Measurements from ENCODE around the gene LPCAT3. TPM values are rescaled to one million over a fixed set of nuclear protein-coding genes. Genes with fewer than 3 reads are reported as not detected.

LPCAT3 gene
- total RNA-seq, 1 experiment from 2014 or later, result 16.3 TPM

DNA sequence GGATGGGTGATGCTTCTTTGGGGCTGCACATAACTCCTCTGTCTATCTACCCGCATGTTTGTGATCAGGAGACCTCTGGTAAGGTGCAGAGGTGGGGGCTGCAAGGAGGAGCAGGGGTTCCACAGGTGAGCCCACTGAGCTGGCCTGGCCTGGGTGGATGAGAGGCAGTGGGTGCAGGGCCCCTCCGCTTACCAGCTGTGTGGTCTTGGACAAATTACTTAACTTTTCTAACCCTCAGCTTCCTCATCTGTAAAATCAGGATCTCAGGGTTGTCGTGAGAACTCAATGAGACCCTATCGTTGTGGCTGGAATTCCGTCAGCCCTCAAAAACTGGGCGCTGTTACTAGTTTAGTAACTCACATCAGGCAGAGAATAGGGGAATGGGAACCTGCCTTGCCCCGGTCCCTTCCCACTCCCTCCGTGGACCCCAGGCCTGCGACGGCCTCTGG is 59.6 kb downstream of the LPCAT3 start:
- no peak overlapping the region for H3K9ac ChIP-seq (ENCODE audit: low read length)
- H3K27me3 ChIP-seq (ENCODE audit: low read length), result no peaks in the 10 kb centered on the region
- ChIA-PET CTCF (no interaction called here), POLR2A (ENCODE audit: unreplicated experiment) (no interaction called here)
- H3K4me3 ChIP-seq (ENCODE audit: low read length), result no peak overlapping the region
- no peaks in the 10 kb centered on the region for H3F3A ChIP-seq (ENCODE audit: low read length, unreplicated experiment)
- H3K4me1 ChIP-seq (ENCODE audit: insufficient read depth, low read length), result peaks cover 14% of the 10 kb centered on the region
- H3K9me2 ChIP-seq (replicated peaks; ENCODE audit: low read length), result no peaks in the 10 kb centered on the region
- H3K79me2 ChIP-seq (ENCODE audit: low read length), result no peaks in the 10 kb centered on the region
- DNase-seq (no peak), ATAC-seq (no peak)
- intact Hi-C loops (cut with micrococcal nuclease), result no loop called here
- no peak overlapping the region for H2AFZ ChIP-seq (ENCODE audit: low read length)
- no peak overlapping the region for H3K4me2 ChIP-seq (ENCODE audit: low read length)
- no peaks in the 10 kb centered on the region for H4K20me1 ChIP-seq (ENCODE audit: low read length)
- no TSS peak for BruUV-seq (replicated peaks)
- H3K36me3 ChIP-seq (ENCODE audit: low read depth, low read length), result no peaks in the 10 kb centered on the region
- TF ChIP-seq EZH2phosphoT487 (IDR thresholded peaks at IDR 0.05; ENCODE audit: borderline replicate concordance, low read length), result no peak
- TF ChIP-seq EZH2 (IDR thresholded peaks at IDR 0.05; ENCODE audit: low read length, unreplicated experiment), result no peak
- TF ChIP-seq, protein P1, sequence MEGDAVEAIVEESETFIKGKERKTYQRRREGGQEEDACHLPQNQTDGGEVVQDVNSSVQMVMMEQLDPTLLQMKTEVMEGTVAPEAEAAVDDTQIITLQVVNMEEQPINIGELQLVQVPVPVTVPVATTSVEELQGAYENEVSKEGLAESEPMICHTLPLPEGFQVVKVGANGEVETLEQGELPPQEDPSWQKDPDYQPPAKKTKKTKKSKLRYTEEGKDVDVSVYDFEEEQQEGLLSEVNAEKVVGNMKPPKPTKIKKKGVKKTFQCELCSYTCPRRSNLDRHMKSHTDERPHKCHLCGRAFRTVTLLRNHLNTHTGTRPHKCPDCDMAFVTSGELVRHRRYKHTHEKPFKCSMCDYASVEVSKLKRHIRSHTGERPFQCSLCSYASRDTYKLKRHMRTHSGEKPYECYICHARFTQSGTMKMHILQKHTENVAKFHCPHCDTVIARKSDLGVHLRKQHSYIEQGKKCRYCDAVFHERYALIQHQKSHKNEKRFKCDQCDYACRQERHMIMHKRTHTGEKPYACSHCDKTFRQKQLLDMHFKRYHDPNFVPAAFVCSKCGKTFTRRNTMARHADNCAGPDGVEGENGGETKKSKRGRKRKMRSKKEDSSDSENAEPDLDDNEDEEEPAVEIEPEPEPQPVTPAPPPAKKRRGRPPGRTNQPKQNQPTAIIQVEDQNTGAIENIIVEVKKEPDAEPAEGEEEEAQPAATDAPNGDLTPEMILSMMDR (conservative IDR thresholded peaks at IDR 0.05; ENCODE audit: low read depth, low read length), result no peak
- no peak overlapping the region for H3K27ac ChIP-seq (ENCODE audit: low read length)
- no peaks in the 10 kb centered on the region for H3K9me3 ChIP-seq (ENCODE audit: low read length)

DNA sequence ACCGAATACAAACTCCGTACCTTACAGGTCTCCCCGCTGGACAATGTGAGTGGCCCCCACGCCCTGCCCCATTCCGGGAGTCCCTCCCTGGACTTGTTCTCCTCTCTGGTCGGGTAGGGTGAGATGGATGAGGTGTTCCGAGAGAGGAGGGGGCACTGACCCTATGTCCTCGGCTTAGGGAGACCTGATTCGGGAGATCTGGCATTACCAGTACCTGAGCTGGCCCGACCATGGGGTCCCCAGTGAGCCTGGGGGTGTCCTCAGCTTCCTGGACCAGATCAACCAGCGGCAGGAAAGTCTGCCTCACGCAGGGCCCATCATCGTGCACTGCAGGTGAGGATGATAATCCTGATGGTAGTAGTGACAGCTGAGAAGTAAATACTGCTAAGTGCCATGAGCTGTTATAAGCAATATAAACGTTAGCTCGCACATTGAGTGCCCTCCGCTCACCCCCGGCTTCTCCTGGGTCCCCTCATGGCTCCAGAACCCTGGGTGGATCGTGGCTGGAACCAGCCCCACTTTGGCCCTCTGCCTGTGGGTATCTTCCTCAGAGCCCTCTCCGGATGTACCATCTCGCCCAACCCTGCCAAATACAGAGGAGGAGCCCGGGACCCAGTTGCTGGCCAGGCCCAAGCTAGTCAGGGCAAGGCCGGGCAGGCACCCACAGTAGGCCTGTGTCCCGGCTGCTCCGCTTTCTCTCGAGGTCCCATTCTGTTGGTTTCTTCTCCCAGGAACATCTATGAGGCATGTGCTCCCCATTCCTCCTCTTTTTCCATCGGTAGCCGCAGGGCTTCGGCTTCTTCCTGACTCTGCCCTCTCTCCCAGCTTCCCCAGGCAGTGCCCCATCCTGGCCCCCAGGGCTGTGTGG is 60.3 kb downstream of the LPCAT3 start:
- TF ChIP-seq, protein P1 (conservative IDR thresholded peaks at IDR 0.05; ENCODE audit: low read depth, low read length), result no peak
- TF ChIP-seq EZH2 (IDR thresholded peaks at IDR 0.05; ENCODE audit: low read length, unreplicated experiment) (no peak), EZH2phosphoT487 (IDR thresholded peaks at IDR 0.05; ENCODE audit: borderline replicate concordance, low read length) (no peak)
- no TSS peak for BruUV-seq (replicated peaks)
- Histone ChIP-seq H3K9me3 (ENCODE audit: low read length) (no peaks in the 10 kb centered on the region), H2AFZ (ENCODE audit: low read length) (no peak overlapping the region), H3K9me2 (replicated peaks; ENCODE audit: low read length) (no peaks in the 10 kb centered on the region), H3K27me3 (ENCODE audit: low read length) (no peaks in the 10 kb centered on the region), H3K9ac (ENCODE audit: low read length) (no peak overlapping the region), H3K4me3 (ENCODE audit: low read length) (no peak overlapping the region), H3F3A (ENCODE audit: low read length, unreplicated experiment) (no peaks in the 10 kb centered on the region), H3K4me2 (ENCODE audit: low read length) (no peak overlapping the region), H3K79me2 (ENCODE audit: low read length) (no peaks in the 10 kb centered on the region), H3K27ac (ENCODE audit: low read length) (no peak overlapping the region), H3K4me1 (ENCODE audit: insufficient read depth, low read length) (peaks cover 14% of the 10 kb centered on the region), H4K20me1 (ENCODE audit: low read length) (no peaks in the 10 kb centered on the region), H3K36me3 (ENCODE audit: low read depth, low read length) (no peaks in the 10 kb centered on the region)
- ChIA-PET CTCF (no interaction called here), POLR2A (ENCODE audit: unreplicated experiment) (no interaction called here)
- no peak for DNase-seq
- intact Hi-C loops (cut with micrococcal nuclease), result no loop called here
- ATAC-seq, result no peak

DNA sequence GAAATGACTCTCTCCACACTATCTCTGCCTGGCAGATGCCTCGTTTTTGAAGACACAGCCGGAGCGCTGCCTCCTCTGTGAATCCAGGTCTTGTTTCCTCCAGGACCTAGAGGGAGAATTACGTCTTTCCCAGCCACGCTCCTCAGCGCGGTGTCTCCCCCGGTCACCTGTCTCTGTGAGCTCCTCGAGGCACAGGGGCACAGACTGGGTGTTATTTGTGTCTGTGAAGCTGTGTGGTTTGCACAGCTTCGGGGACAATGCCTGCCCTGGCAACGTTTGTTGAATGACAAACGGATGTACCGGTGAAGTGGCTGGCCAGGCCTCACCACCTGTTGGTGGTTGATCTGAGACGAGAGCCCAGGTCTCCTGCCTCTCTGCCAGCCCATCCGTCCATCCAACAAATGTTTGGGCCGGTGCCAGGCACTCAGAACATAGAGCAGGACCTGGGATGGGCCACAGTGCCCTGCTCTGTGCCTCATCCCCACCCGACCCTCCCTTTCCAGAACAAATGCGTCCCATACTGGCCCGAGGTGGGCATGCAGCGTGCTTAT is 61.0 kb downstream of the LPCAT3 start:
- no peak for ATAC-seq
- Histone ChIP-seq H3K9me2 (replicated peaks; ENCODE audit: low read length) (no peaks in the 10 kb centered on the region), H3K27me3 (ENCODE audit: low read length) (no peaks in the 10 kb centered on the region), H4K20me1 (ENCODE audit: low read length) (no peaks in the 10 kb centered on the region), H3K4me1 (ENCODE audit: insufficient read depth, low read length) (peaks cover 11% of the 10 kb centered on the region), H3K9ac (ENCODE audit: low read length) (no peak overlapping the region), H3K4me2 (ENCODE audit: low read length) (no peak overlapping the region), H3F3A (ENCODE audit: low read length, unreplicated experiment) (no peaks in the 10 kb centered on the region), H2AFZ (ENCODE audit: low read length) (no peak overlapping the region), H3K4me3 (ENCODE audit: low read length) (no peak overlapping the region), H3K36me3 (ENCODE audit: low read depth, low read length) (no peaks in the 10 kb centered on the region), H3K27ac (ENCODE audit: low read length) (no peak overlapping the region), H3K79me2 (ENCODE audit: low read length) (no peaks in the 10 kb centered on the region), H3K9me3 (ENCODE audit: low read length) (no peaks in the 10 kb centered on the region)
- TF ChIP-seq EZH2phosphoT487 (IDR thresholded peaks at IDR 0.05; ENCODE audit: borderline replicate concordance, low read length) (no peak), EZH2 (IDR thresholded peaks at IDR 0.05; ENCODE audit: low read length, unreplicated experiment) (no peak)
- TF ChIP-seq, protein P1 (conservative IDR thresholded peaks at IDR 0.05; ENCODE audit: low read depth, low read length), result no peak
- ChIA-PET CTCF (no interaction called here), POLR2A (ENCODE audit: unreplicated experiment) (no interaction called here)
- intact Hi-C loops (cut with micrococcal nuclease), result no loop called here
- DNase-seq, result no peak
- BruUV-seq (replicated peaks), result no TSS peak

Data from PC-3 (cell line).